ENCODE results near the gene CEBPB. TPM values are rescaled to one million over a fixed set of nuclear protein-coding genes. Genes with fewer than 3 reads are reported as not detected.

Gene CEBPB
- total and polyA plus RNA-seq, 9 donors, result 15.7 to 296 (median 100) TPM

GRCh38 chr20:50210066-50210619 is 19.5 kb downstream of the CEBPB start:
- WGBS, 3 donors, result 76 to 78% (median 77%) methylated on average over 6 of the region's 6 CpGs
- TF ChIP-seq CTCF (IDR thresholded peaks at IDR 0.05), result no peak
- TF ChIP-seq EP300 (IDR thresholded peaks at IDR 0.05), result no peak
- intact Hi-C loops (cut with DNase I), result no loop called here
- Histone ChIP-seq H3K27ac (no peak overlapping the region), H3K27me3 (no peaks in the 10 kb centered on the region), H3K9me3 (no peaks in the 10 kb centered on the region), H3K4me3 (no peak overlapping the region), H3K4me1 (ENCODE audit: insufficient read depth) (peaks cover 10% of the 10 kb centered on the region), H3K36me3 (no peaks in the 10 kb centered on the region)
- no peak for DNase-seq

GRCh38 chr20:50211091-50211490 is 20.5 kb downstream of the CEBPB start:
- Histone ChIP-seq H3K9me3 (no peaks in the 10 kb centered on the region), H3K4me3 (no peak overlapping the region), H3K4me1 (ENCODE audit: insufficient read depth) (peaks cover 4% of the 10 kb centered on the region), H3K27me3 (no peaks in the 10 kb centered on the region), H3K36me3 (no peaks in the 10 kb centered on the region), H3K27ac (peak overlapping the region in 1 of 2 donors; percentile 2)
- intact Hi-C loops (cut with DNase I), result no loop called here
- WGBS, 3 donors, result 92 to 96% (median 94%) methylated on average over 5 of the region's 5 CpGs
- TF ChIP-seq EP300 (IDR thresholded peaks at IDR 0.05) (no peak), POLR2A (IDR thresholded peaks at IDR 0.05) (no peak), CTCF (IDR thresholded peaks at IDR 0.05) (no peak)
- no peak for DNase-seq

GRCh38 chr20:50213531-50214106 is 23.0 kb downstream of the CEBPB start:
- no peak overlapping the region for H3K27ac ChIP-seq
- intact Hi-C loops (cut with DNase I), result no loop called here
- DNase-seq, result no peak

GRCh38 chr20:50214226-50215024 is 23.8 kb downstream of the CEBPB start:
- no peak for DNase-seq
- H3K27ac ChIP-seq, result no peak overlapping the region
- no peaks in the 10 kb centered on the region for H3K9me3 ChIP-seq
- intact Hi-C loops (cut with DNase I), result no loop called here
- H3K36me3 ChIP-seq, result no peaks in the 10 kb centered on the region
- no peaks in the 10 kb centered on the region for H3K27me3 ChIP-seq
- no peak for TF ChIP-seq EP300 (IDR thresholded peaks at IDR 0.05)
- TF ChIP-seq CTCF (IDR thresholded peaks at IDR 0.05), result no peak
- H3K4me1 ChIP-seq (ENCODE audit: insufficient read depth), result no peaks in the 10 kb centered on the region
- WGBS, 3 donors, result 89 to 92% (median 90%) methylated on average over 9 of the region's 9 CpGs
- H3K4me3 ChIP-seq, result no peak overlapping the region

More at GRCh38 chr20:50213531-50214106, 23.0 kb downstream of the CEBPB start:
- Histone ChIP-seq H3K4me3 (no peak overlapping the region), H3K9me3 (no peaks in the 10 kb centered on the region), H3K4me1 (ENCODE audit: insufficient read depth) (no peaks in the 10 kb centered on the region), H3K36me3 (no peaks in the 10 kb centered on the region), H3K27me3 (no peaks in the 10 kb centered on the region)
- TF ChIP-seq POLR2A (IDR thresholded peaks at IDR 0.05) (no peak), EP300 (IDR thresholded peaks at IDR 0.05) (no peak), CTCF (IDR thresholded peaks at IDR 0.05) (no peak)
- 81 to 87% (median 86%) methylated on average over 7 of the region's 7 CpGs for WGBS, 3 donors
